Measurements from ENCODE around the gene KIAA1210.

DNA sequence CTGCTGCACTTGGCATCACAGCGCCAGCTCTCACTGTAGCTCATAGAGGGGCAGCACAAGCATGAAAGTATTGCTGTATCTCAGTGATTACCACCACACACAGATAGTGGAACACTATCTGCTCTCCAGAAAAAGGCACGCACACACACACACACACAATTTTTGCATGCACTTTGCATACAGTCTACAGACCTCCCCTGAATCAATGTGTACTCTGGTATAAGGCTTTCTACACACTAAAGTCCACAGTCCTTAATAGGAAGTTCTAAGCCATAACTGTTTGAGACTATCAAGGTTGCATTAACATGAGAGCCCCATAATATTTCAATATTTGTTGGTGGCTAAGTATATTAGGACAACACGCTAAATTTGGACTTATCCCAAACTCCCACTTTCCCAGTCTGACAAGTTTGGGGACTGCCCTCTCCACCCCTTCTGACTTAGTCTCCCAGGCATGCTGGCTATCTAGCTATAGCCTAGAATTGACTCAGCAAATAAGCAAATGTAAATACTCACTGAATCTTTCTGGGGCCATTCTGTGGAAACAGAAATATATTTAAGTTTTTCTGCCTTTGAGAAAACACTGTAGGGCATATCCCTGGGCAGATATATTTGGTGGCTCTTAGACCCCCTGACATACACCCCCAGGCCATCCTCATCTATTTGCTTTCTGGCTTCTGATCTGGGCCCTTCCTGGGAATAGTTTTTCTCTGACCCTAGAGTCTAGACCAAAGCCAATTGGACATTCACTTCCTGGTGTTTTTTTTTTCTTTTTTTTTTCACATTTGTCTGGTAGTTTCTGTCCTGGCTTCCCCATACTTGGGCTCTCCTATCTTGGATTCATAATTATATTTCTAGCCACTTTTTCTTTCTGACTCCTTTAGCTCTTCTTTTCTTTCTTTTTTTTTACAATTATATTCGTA lies 91.2 kb downstream of the KIAA1210 start:
- TF ChIP-seq POLR2A (IDR thresholded peaks at IDR 0.05): no peak
- TF ChIP-seq, protein P1, sequence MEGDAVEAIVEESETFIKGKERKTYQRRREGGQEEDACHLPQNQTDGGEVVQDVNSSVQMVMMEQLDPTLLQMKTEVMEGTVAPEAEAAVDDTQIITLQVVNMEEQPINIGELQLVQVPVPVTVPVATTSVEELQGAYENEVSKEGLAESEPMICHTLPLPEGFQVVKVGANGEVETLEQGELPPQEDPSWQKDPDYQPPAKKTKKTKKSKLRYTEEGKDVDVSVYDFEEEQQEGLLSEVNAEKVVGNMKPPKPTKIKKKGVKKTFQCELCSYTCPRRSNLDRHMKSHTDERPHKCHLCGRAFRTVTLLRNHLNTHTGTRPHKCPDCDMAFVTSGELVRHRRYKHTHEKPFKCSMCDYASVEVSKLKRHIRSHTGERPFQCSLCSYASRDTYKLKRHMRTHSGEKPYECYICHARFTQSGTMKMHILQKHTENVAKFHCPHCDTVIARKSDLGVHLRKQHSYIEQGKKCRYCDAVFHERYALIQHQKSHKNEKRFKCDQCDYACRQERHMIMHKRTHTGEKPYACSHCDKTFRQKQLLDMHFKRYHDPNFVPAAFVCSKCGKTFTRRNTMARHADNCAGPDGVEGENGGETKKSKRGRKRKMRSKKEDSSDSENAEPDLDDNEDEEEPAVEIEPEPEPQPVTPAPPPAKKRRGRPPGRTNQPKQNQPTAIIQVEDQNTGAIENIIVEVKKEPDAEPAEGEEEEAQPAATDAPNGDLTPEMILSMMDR (IDR thresholded peaks at IDR 0.05 in 4 of 5, conservative IDR thresholded peaks at IDR 0.05 in 1 of 5): no peak

Data from gastrocnemius medialis (tissue), 4 donors.